Measurements from ENCODE around the gene CRAMP1.

DNA sequence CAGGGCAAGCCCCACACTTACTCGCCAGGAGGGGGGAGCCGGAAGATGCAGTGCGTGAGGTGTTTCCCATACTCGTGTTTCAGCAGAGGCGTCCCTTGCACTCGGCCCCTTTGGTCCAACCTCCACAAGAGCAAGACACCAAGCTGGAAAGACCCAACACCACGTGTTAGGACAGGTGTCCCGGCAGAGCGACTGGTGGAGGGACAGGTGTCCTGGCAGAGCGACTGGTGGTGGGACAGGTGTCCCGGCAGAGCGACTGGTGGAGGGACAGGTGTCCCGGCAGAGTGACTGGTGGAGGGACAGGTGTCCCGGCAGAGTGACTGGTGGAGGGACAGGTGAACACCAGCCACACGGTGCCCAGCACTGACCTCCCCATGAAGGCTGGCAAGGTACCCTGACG is 19.7 kb upstream of the CRAMP1 start:
- TF ChIP-seq, protein P1, sequence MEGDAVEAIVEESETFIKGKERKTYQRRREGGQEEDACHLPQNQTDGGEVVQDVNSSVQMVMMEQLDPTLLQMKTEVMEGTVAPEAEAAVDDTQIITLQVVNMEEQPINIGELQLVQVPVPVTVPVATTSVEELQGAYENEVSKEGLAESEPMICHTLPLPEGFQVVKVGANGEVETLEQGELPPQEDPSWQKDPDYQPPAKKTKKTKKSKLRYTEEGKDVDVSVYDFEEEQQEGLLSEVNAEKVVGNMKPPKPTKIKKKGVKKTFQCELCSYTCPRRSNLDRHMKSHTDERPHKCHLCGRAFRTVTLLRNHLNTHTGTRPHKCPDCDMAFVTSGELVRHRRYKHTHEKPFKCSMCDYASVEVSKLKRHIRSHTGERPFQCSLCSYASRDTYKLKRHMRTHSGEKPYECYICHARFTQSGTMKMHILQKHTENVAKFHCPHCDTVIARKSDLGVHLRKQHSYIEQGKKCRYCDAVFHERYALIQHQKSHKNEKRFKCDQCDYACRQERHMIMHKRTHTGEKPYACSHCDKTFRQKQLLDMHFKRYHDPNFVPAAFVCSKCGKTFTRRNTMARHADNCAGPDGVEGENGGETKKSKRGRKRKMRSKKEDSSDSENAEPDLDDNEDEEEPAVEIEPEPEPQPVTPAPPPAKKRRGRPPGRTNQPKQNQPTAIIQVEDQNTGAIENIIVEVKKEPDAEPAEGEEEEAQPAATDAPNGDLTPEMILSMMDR (IDR thresholded peaks at IDR 0.05): no peak
- no peak for TF ChIP-seq POLR2A (IDR thresholded peaks at IDR 0.05; ENCODE audit: low read length)
